Prostate gland (tissue), 2 donors: ENCODE data around the gene RNF115.

Experiments used
- POLR2A ChIP-seq: fragments of 450-650 bp; IDR thresholded peaks from one replicate; pipeline ENCODE4 v1.6.1; 2016; ENCODE audit warnings: antibody characterized with exemption, mild to moderate bottlenecking
- POLR2AphosphoS5 ChIP-seq: sonication (generic); formaldehyde crosslinking; IDR thresholded peaks from one replicate; pipeline ENCODE4 v1.6.1; 2017; ENCODE audit warnings: antibody characterized with exemption
- TF ChIP-seq, protein P1 (sequence below), 4 experiments: fragments of 200-600 bp in 2 of 4; fragments of 450-650 bp in 2 of 4; sonication (generic) in 2 of 4; IDR thresholded peaks; 1 replicate in 3 of 4; 2 replicates in 1 of 4; pipeline ENCODE4 v1.5.1; 2016 to 2019; ENCODE audit warnings: antibody characterized with exemption in 4 of 4, mild to moderate bottlenecking in 2 of 4, moderate library complexity in 2 of 4

- TF ChIP-seq, protein P1, sequence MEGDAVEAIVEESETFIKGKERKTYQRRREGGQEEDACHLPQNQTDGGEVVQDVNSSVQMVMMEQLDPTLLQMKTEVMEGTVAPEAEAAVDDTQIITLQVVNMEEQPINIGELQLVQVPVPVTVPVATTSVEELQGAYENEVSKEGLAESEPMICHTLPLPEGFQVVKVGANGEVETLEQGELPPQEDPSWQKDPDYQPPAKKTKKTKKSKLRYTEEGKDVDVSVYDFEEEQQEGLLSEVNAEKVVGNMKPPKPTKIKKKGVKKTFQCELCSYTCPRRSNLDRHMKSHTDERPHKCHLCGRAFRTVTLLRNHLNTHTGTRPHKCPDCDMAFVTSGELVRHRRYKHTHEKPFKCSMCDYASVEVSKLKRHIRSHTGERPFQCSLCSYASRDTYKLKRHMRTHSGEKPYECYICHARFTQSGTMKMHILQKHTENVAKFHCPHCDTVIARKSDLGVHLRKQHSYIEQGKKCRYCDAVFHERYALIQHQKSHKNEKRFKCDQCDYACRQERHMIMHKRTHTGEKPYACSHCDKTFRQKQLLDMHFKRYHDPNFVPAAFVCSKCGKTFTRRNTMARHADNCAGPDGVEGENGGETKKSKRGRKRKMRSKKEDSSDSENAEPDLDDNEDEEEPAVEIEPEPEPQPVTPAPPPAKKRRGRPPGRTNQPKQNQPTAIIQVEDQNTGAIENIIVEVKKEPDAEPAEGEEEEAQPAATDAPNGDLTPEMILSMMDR (IDR thresholded peaks at IDR 0.05): no peak
- TF ChIP-seq POLR2AphosphoS5 (no peak), POLR2A (no peak)
Observed at GRCh38 chr1:145826030-145826429, 2.1 kb upstream of the RNF115 start.
